Ishikawa (cell line): Measurements from ENCODE around the gene RTN4RL1.

Experiments used
- CEBPB ChIP-seq: IDR thresholded peaks from 2 replicates; pipeline ENCODE4 v1.6.1; 2012
- EGR1 ChIP-seq: IDR thresholded peaks from 2 replicates; pipeline ENCODE4 v1.6.1; 2012
- EP300 ChIP-seq: IDR thresholded peaks from 2 replicates; pipeline ENCODE4 v1.6.1; 2012; ENCODE audit warnings: borderline replicate concordance
- FOXM1 ChIP-seq: IDR thresholded peaks from 2 replicates; pipeline ENCODE4 v1.6.1; 2012; ENCODE audit warnings: low read depth, borderline replicate concordance
- NFIC ChIP-seq: IDR thresholded peaks from 2 replicates; pipeline ENCODE4 v1.6.1; 2012
- RAD21 ChIP-seq: IDR thresholded peaks from 2 replicates; pipeline ENCODE4 v1.6.1; 2012; ENCODE audit warnings: low read depth
- TAF1 ChIP-seq: IDR thresholded peaks from 2 replicates; pipeline ENCODE4 v1.6.1; 2012; ENCODE audit warnings: low read depth, mild to moderate bottlenecking
- TCF12 ChIP-seq: IDR thresholded peaks from 2 replicates; pipeline ENCODE4 v1.6.1; 2012; ENCODE audit warnings: low read depth
- TEAD4 ChIP-seq: IDR thresholded peaks from 2 replicates; pipeline ENCODE4 v1.6.1; 2012
- YY1 ChIP-seq: IDR thresholded peaks from 2 replicates; pipeline ENCODE4 v1.6.1; 2012; ENCODE audit warnings: low read depth
- ZBTB7A ChIP-seq: IDR thresholded peaks from 2 replicates; pipeline ENCODE4 v1.6.1; 2012; ENCODE audit warnings: low read depth
- TF ChIP-seq, protein P1 (sequence below): IDR thresholded peaks from 2 replicates; pipeline ENCODE4 v1.6.1; 2012
- TF ChIP-seq, protein P2 (sequence below): IDR thresholded peaks from 2 replicates; pipeline ENCODE4 v1.6.1; 2012; ENCODE audit warnings: low read depth, mild to moderate bottlenecking
- TF ChIP-seq, protein P3 (sequence below): IDR thresholded peaks from 2 replicates; pipeline ENCODE4 v1.6.1; 2012

DNA sequence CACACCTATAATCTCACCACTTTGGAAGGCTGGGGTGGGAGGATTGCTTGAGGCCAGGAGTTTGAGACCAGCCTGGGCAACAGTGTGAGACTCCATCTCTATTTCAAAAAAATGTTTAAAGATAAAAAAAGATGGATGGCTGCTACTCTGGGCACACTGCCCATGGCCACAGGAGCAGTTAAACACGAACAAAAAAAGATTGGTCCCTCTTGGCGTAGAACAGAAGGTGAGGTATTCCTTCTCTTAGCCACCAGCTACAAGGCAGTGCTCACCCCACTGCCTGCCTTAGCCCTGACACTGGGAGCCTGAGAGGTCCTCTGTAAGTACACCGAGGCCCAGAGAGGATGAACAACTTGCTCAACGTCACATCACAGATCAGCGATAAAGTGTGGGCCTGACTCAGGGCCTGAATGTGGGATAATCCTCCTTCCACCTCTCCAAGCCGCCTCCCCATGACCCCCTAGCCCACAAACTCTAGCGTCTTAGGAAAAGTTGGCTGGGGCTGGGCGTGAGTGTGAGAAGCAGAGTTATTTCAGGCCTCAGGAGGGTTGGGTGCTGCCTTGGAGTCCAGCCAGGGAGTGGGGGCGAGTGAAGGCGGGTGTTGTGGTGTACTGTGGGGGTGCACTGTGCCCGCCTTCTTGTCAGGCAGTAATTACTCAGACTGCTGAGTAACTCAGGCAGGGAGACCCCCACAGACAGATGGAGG is 2.5 kb upstream of the RTN4RL1 start:
- TF ChIP-seq NFIC (no peak), RAD21 (no peak), EGR1 (no peak), TAF1 (no peak), ZBTB7A (no peak), TEAD4 (no peak), EP300 (no peak), FOXM1 (no peak), CEBPB (no peak), TCF12 (no peak), YY1 (no peak)
- TF ChIP-seq, protein P1, sequence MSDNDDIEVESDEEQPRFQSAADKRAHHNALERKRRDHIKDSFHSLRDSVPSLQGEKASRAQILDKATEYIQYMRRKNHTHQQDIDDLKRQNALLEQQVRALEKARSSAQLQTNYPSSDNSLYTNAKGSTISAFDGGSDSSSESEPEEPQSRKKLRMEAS: no peak
- TF ChIP-seq, protein P2, sequence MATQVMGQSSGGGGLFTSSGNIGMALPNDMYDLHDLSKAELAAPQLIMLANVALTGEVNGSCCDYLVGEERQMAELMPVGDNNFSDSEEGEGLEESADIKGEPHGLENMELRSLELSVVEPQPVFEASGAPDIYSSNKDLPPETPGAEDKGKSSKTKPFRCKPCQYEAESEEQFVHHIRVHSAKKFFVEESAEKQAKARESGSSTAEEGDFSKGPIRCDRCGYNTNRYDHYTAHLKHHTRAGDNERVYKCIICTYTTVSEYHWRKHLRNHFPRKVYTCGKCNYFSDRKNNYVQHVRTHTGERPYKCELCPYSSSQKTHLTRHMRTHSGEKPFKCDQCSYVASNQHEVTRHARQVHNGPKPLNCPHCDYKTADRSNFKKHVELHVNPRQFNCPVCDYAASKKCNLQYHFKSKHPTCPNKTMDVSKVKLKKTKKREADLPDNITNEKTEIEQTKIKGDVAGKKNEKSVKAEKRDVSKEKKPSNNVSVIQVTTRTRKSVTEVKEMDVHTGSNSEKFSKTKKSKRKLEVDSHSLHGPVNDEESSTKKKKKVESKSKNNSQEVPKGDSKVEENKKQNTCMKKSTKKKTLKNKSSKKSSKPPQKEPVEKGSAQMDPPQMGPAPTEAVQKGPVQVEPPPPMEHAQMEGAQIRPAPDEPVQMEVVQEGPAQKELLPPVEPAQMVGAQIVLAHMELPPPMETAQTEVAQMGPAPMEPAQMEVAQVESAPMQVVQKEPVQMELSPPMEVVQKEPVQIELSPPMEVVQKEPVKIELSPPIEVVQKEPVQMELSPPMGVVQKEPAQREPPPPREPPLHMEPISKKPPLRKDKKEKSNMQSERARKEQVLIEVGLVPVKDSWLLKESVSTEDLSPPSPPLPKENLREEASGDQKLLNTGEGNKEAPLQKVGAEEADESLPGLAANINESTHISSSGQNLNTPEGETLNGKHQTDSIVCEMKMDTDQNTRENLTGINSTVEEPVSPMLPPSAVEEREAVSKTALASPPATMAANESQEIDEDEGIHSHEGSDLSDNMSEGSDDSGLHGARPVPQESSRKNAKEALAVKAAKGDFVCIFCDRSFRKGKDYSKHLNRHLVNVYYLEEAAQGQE: no peak
- TF ChIP-seq, protein P3, sequence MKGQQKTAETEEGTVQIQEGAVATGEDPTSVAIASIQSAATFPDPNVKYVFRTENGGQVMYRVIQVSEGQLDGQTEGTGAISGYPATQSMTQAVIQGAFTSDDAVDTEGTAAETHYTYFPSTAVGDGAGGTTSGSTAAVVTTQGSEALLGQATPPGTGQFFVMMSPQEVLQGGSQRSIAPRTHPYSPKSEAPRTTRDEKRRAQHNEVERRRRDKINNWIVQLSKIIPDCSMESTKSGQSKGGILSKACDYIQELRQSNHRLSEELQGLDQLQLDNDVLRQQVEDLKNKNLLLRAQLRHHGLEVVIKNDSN: no peak
